CD8-positive, alpha-beta memory T cell (primary cell): ENCODE results near the gene IGFN1. TPM values are rescaled to one million over a fixed set of nuclear protein-coding genes. Genes with fewer than 3 reads are reported as not detected.

Experiments
- CTCF ChIA-PET: fragments of 350-600 bp; sonication (Branson Sonifier 250); formaldehyde crosslinking; loops from one replicate; lab custom pipeline; 2021; ENCODE audit warnings: antibody characterized with exemption; lab: Charles Lee
- POLR2A ChIA-PET: fragments of 350-600 bp; sonication (Branson Sonifier 250); formaldehyde crosslinking; loops from one replicate; lab custom pipeline; 2021; ENCODE audit warnings: antibody characterized with exemption; lab: Charles Lee
- DNase-seq, 5 donors: peaks; one replicate each; pipeline versions ENCODE4 v3.0.0 to v3.0.0-alpha.2; 2020 to 2022; ENCODE audit warnings: mixed read lengths in 1 of 5
- H3K27ac ChIP-seq: one replicate; pipeline ENCODE4 v1.7.0; 2013; ENCODE audit warnings: low read depth, mild to moderate bottlenecking, low read length, moderate library complexity
- H3K27me3 ChIP-seq: 2 replicates; pipeline ENCODE4 v1.7.0; 2013; ENCODE audit warnings: low read length, mild to moderate bottlenecking; ENCODE audit not compliant: insufficient read depth, poor library complexity, severe bottlenecking
- H3K36me3 ChIP-seq: 2 replicates; pipeline ENCODE4 v1.7.0; 2013; ENCODE audit warnings: mild to moderate bottlenecking, low read length, moderate library complexity; ENCODE audit not compliant: insufficient read depth
- H3K4me1 ChIP-seq: 2 replicates; pipeline ENCODE4 v1.7.0; 2013; ENCODE audit warnings: mild to moderate bottlenecking, low read length, moderate library complexity; ENCODE audit not compliant: insufficient read depth
- H3K4me3 ChIP-seq: 2 replicates; pipeline ENCODE4 v1.7.0; 2013; ENCODE audit warnings: mild to moderate bottlenecking, low read length
- H3K9me3 ChIP-seq: 2 replicates; pipeline ENCODE4 v1.7.0; 2013; ENCODE audit warnings: mild to moderate bottlenecking, low read length
- H3K27ac Mint-ChIP-seq, 8 donors: one replicate each; pipeline ENCODE4 v1.8.0; 2020 to 2021; ENCODE audit warnings: mixed read lengths in 8 of 8, mild to moderate bottlenecking in 6 of 8, inconsistent platforms in 3 of 8, moderate library complexity in 3 of 8
- H3K27me3 Mint-ChIP-seq, 2 donors: one replicate each; pipeline ENCODE4 v1.8.0; 2020 to 2021; ENCODE audit warnings: mixed read lengths in 2 of 2, mild to moderate bottlenecking in 1 of 2, moderate library complexity in 1 of 2
- H3K36me3 Mint-ChIP-seq, 3 donors: one replicate each; pipeline ENCODE4 v1.8.0; 2020 to 2021; ENCODE audit warnings: mixed read lengths in 3 of 3, inconsistent platforms in 1 of 3, mild to moderate bottlenecking in 1 of 3
- H3K4me1 Mint-ChIP-seq, 3 donors: one replicate each; pipeline ENCODE4 v1.8.0; 2020 to 2021; ENCODE audit warnings: mixed read lengths in 3 of 3, inconsistent platforms in 1 of 3, mild to moderate bottlenecking in 1 of 3
- H3K4me3 Mint-ChIP-seq, 7 donors: one replicate each; pipeline ENCODE4 v1.8.0; 2020 to 2021; ENCODE audit warnings: mixed read lengths in 7 of 7, mild to moderate bottlenecking in 6 of 7, moderate library complexity in 4 of 7, inconsistent platforms in 2 of 7
- H3K9me3 Mint-ChIP-seq, 5 donors: one replicate each; pipeline ENCODE4 v1.8.0; 2020 to 2022; ENCODE audit warnings: mixed read lengths in 5 of 5, mild to moderate bottlenecking in 3 of 5, moderate library complexity in 2 of 5, inconsistent platforms in 1 of 5
- polyA plus RNA-seq: library from polyadenylated mRNA; unstranded; fragments of 300-500 nt; fragmentation: Illumina TruSeq; gene quantifications from one replicate; pipeline ENCODE4 v1.2.3, GENCODE V29; 2021
- total RNA-seq, 2 experiments: library from RNA; stranded (reverse); gene quantifications; one replicate each; pipeline ENCODE4 v1.2.3, GENCODE V29; 2021

Gene IGFN1
- total and polyA plus RNA-seq, 3 experiments from 2014 or later = not detected

DNA sequence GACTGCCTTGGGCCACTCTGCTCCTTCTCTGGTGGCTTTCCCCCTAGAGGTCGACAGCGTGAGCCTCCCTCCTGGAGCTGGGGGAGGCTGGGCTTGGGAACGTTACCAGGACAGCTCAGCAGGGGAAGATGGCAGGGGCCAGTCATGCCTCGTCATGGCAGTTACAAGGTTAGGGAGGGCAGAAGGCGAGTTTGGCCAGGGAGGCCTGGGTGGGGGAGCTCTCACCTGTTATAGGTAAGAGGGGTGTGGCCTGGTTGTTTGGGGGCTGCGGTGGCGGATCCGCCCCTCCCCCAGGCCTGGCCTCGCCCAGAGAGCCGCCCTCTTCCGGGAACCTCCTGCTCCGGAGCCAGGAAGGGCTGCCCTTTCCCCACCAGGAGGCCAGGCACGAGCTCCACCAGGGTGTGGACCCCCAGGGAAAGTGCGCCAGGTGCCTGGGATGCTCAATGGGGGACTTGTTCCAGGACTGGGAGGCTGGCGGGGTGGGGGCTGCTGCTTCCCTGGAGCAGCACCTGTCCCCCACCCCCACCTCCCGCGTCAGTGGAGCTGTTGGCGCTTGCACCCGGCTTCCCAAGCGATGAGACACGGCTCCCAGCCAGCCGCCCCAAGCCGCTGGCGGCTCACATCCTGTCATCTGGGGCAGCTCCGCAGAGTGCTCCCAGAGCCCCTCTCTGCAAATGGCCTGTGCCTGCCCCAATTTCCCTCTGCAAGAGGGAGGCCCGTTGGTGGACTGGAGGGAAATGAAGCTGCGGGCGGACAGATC is 69.0 kb downstream of the IGFN1 start:
- ChIA-PET CTCF (interaction anchor here (0.6 kb wide), 1 partner anchor 374 kb away, joined by 3 read pairs; no protein-coding TSS in a partner anchor), POLR2A (no interaction called here)
- Histone ChIP-seq H3K9me3 (no peaks in the 10 kb centered on the region), H3K4me1 (no peaks in the 10 kb centered on the region), H3K27ac (no peak overlapping the region), H3K4me3 (no peak overlapping the region), H3K27me3 (no peaks in the 10 kb centered on the region), H3K36me3 (no peaks in the 10 kb centered on the region)
- Mint-ChIP-seq H3K36me3 (no peaks in the 10 kb centered on the region), H3K9me3 (no peaks in the 10 kb centered on the region), H3K4me3 (peak overlapping the region in 2 of 7 donors; percentile 40 to 56), H3K4me1 (peaks cover 3 to 5% (median 4%) of the 10 kb centered on the region in 3 donors), H3K27me3 (peaks cover 25 to 31% of the 10 kb centered on the region in 2 donors), H3K27ac (no peak overlapping the region)
- no peak for DNase-seq

DNA sequence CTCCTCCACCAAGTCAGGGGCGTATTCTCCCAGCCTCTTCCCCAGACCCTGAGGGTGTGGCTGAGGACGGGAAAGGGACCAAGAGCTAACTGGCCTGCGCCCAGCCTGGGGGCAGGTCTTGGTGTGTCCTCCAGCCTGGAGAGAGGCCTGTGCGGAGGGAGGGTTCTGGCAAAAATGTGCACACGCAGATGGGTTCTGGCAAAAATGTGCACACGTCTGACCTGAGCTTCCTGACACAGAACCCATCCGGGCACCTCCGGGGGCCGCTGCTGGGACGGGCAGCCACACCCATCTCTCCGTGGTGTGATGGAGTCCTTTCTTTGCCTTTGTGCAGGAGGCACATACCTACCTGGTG is 69.6 kb downstream of the IGFN1 start:
- Mint-ChIP-seq H3K27ac (no peak overlapping the region), H3K4me3 (peak overlapping the region in 3 of 7 donors; percentile 10 to 56 (median 19)), H3K9me3 (no peaks in the 10 kb centered on the region), H3K4me1 (peaks cover 3 to 5% (median 4%) of the 10 kb centered on the region in 3 donors), H3K27me3 (peaks cover 25 to 32% of the 10 kb centered on the region in 2 donors), H3K36me3 (no peaks in the 10 kb centered on the region)
- H3K27me3 ChIP-seq = no peaks in the 10 kb centered on the region
- ChIA-PET CTCF (interaction anchor here (0.6 kb wide), 1 partner anchor 373 kb away, joined by 3 read pairs; no protein-coding TSS in a partner anchor), POLR2A (no interaction called here)
- H3K4me3 ChIP-seq = no peak overlapping the region
- no peak overlapping the region for H3K27ac ChIP-seq
- no peaks in the 10 kb centered on the region for H3K4me1 ChIP-seq
- no peaks in the 10 kb centered on the region for H3K36me3 ChIP-seq
- no peaks in the 10 kb centered on the region for H3K9me3 ChIP-seq
- DNase-seq = no peak

GRCh38 chr1:201260648-201261311 is 70.2 kb downstream of the IGFN1 start:
- DNase-seq = no peak
- no peaks in the 10 kb centered on the region for H3K36me3 ChIP-seq
- no peaks in the 10 kb centered on the region for H3K9me3 Mint-ChIP-seq
- no peaks in the 10 kb centered on the region for H3K9me3 ChIP-seq
- no peaks in the 10 kb centered on the region for H3K4me1 ChIP-seq
- H3K4me3 ChIP-seq = no peak overlapping the region
- H3K27me3 Mint-ChIP-seq = peaks cover 25 to 32% of the 10 kb centered on the region in 2 donors
- no peak overlapping the region for H3K27ac Mint-ChIP-seq
- peaks cover 3 to 5% (median 4%) of the 10 kb centered on the region in 3 donors for H3K4me1 Mint-ChIP-seq
- H3K4me3 Mint-ChIP-seq = peak overlapping the region in 3 of 7 donors; percentile 10 to 35 (median 19)
- H3K36me3 Mint-ChIP-seq = no peaks in the 10 kb centered on the region
- POLR2A ChIA-PET = no interaction called here
- H3K27me3 ChIP-seq = no peaks in the 10 kb centered on the region
- CTCF ChIA-PET = no interaction called here
- H3K27ac ChIP-seq = no peak overlapping the region

DNA sequence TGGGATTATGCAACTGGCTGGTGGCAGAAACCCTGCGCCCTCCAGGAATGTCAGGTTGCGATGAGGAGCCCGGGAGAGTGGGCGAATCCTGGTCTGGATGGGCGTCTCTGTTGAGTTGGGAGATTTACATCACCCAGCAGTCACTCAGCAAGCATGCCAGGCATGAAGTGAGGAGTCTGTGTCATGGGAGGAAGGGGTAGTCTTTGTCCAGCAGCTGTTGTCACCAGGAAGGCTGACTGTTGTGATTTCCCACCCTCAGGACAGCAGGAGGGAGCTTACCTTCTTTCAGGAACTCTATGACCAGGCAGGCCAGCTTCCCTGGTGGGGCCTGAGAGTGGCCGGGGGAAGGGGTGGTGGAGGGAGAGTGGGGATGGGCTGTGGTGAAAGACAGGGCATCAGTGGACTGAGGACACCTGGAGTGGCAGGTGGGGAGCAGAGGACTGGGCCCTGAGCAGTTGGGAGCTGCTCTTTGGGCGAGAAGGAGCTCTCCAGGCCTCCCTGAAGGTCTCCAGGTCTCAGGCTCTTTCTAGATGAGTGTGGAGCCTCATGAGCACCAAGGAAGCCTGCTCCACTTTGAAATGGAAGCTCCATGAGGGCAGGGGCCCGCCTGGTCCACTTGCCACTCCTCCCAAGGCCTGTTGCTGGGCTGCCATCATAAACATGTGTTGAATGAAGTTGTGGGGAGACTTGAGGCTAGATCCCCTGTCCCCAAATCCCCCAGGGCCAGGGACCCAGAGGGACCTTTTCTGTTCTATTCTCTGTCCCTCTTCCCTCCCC is 71.3 kb downstream of the IGFN1 start:
- ChIA-PET CTCF (no interaction called here), POLR2A (no interaction called here)
- H3K4me1 ChIP-seq = no peaks in the 10 kb centered on the region
- no peaks in the 10 kb centered on the region for H3K36me3 Mint-ChIP-seq
- H3K4me3 ChIP-seq = no peak overlapping the region
- H3K9me3 Mint-ChIP-seq = no peaks in the 10 kb centered on the region
- no peak overlapping the region for H3K4me3 Mint-ChIP-seq
- H3K27ac ChIP-seq = no peak overlapping the region
- peaks cover 3 to 5% (median 4%) of the 10 kb centered on the region in 3 donors for H3K4me1 Mint-ChIP-seq
- peaks cover 25 to 32% of the 10 kb centered on the region in 2 donors for H3K27me3 Mint-ChIP-seq
- DNase-seq = no peak
- no peaks in the 10 kb centered on the region for H3K9me3 ChIP-seq
- H3K27ac Mint-ChIP-seq = no peak overlapping the region
- H3K27me3 ChIP-seq = peaks cover 4% of the 10 kb centered on the region
- H3K36me3 ChIP-seq = no peaks in the 10 kb centered on the region

- peaks cover 4% of the 10 kb centered on the region for H3K27me3 ChIP-seq
- H3K27ac ChIP-seq = no peak overlapping the region
- Mint-ChIP-seq H3K27ac (no peak overlapping the region), H3K4me1 (peaks cover 3 to 5% (median 4%) of the 10 kb centered on the region in 3 donors), H3K4me3 (no peak overlapping the region), H3K27me3 (peaks cover 26 to 42% of the 10 kb centered on the region in 2 donors), H3K36me3 (no peaks in the 10 kb centered on the region), H3K9me3 (no peaks in the 10 kb centered on the region)
- DNase-seq = no peak
- CTCF ChIA-PET = interaction anchor here (0.8 to 1.2 kb wide), 2 partner anchors 9 to 11 kb away, joined by 3 to 4 read pairs; no protein-coding TSS in a partner anchor
- H3K4me1 ChIP-seq = no peaks in the 10 kb centered on the region
- H3K4me3 ChIP-seq = no peak overlapping the region
- POLR2A ChIA-PET = no interaction called here
- no peaks in the 10 kb centered on the region for H3K36me3 ChIP-seq
- no peaks in the 10 kb centered on the region for H3K9me3 ChIP-seq
These were observed 72.5 kb downstream of the IGFN1 start for GRCh38 chr1:201262963-201263608.

DNA sequence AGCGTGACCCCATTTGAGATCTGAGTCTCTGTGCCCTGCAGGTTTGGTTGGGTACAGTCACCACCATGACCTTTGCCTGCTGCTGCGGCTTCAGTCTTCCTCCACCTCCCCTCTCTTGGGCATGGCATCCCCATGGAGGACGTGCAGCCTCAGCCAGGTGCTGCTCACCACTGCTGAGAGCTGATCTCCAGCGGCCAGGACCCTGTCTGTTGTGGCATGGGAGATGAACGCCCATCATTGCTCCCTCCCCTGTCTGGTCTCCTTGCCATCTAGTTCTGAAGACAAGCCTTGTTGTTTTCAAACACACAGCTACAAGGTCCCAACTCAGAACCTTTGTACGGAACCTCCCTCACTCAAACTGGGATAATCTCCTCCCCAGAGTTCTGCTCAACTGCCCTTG is 73.4 kb downstream of the IGFN1 start:
- CTCF ChIA-PET = interaction anchor here (1.5 kb wide), 1 partner anchor 9 kb away, joined by 6 read pairs; no protein-coding TSS in a partner anchor
- no peak for DNase-seq
- H3K4me1 ChIP-seq = no peaks in the 10 kb centered on the region
- Mint-ChIP-seq H3K4me3 (no peak overlapping the region), H3K27me3 (peaks cover 25 to 50% of the 10 kb centered on the region in 2 donors), H3K4me1 (peaks cover 3 to 5% (median 4%) of the 10 kb centered on the region in 3 donors), H3K36me3 (no peaks in the 10 kb centered on the region), H3K9me3 (no peaks in the 10 kb centered on the region), H3K27ac (no peak overlapping the region)
- H3K4me3 ChIP-seq = no peak overlapping the region
- H3K27me3 ChIP-seq = peaks cover 4% of the 10 kb centered on the region
- POLR2A ChIA-PET = no interaction called here
- H3K27ac ChIP-seq = no peak overlapping the region
- no peaks in the 10 kb centered on the region for H3K9me3 ChIP-seq
- no peaks in the 10 kb centered on the region for H3K36me3 ChIP-seq

DNA sequence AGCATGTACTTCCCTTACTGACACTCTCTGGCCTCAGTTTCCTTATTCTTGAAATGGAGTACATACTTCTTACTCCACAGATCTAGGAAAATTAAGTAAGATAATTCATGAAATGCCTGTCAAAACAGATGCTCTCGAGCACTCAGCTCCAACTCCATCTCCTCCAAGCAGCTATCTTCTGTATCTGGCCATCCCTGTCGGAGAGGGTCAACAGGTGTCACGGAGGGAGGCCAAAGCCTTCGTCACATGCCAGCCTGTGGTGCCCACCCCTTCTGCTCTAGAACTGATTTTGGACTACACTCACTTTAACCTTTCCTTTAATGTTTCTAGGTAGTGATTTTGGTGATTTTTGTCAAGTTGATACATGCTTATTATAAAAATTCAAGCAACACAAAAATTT is 73.9 kb downstream of the IGFN1 start:
- H3K4me3 ChIP-seq = no peak overlapping the region
- H3K9me3 ChIP-seq = no peaks in the 10 kb centered on the region
- H3K4me1 Mint-ChIP-seq = peaks cover 3 to 5% (median 4%) of the 10 kb centered on the region in 3 donors
- ChIA-PET POLR2A (no interaction called here), CTCF (interaction anchor here (1.5 kb wide), 1 partner anchor 10 kb away, joined by 6 read pairs; no protein-coding TSS in a partner anchor)
- H3K36me3 ChIP-seq = no peaks in the 10 kb centered on the region
- H3K4me3 Mint-ChIP-seq = no peak overlapping the region
- DNase-seq = no peak
- H3K4me1 ChIP-seq = no peaks in the 10 kb centered on the region
- H3K9me3 Mint-ChIP-seq = no peaks in the 10 kb centered on the region
- no peak overlapping the region for H3K27ac Mint-ChIP-seq
- no peaks in the 10 kb centered on the region for H3K36me3 Mint-ChIP-seq
- H3K27me3 Mint-ChIP-seq = peaks cover 30 to 55% of the 10 kb centered on the region in 2 donors
- H3K27ac ChIP-seq = no peak overlapping the region
- H3K27me3 ChIP-seq = peaks cover 4% of the 10 kb centered on the region
